HG03097 (cell line): ENCODE data around the gene GPC5.
A peak's percentile ranks its signal among the peaks of the same experiment; 100 is the strongest.
"Not testable (repeated sequence)": the region's sequence is repeated elsewhere in the genome, so short reads cannot be mapped to it uniquely, and the experiment has no call there.

Experiments
- ATAC-seq: cut with Tn5 transposase; IDR thresholded peaks from one replicate; pipeline ENCODE4 v1.9.1; 2021; ENCODE audit not compliant: unreplicated experiment, low FRiP score

GPC5 gene

DNA sequence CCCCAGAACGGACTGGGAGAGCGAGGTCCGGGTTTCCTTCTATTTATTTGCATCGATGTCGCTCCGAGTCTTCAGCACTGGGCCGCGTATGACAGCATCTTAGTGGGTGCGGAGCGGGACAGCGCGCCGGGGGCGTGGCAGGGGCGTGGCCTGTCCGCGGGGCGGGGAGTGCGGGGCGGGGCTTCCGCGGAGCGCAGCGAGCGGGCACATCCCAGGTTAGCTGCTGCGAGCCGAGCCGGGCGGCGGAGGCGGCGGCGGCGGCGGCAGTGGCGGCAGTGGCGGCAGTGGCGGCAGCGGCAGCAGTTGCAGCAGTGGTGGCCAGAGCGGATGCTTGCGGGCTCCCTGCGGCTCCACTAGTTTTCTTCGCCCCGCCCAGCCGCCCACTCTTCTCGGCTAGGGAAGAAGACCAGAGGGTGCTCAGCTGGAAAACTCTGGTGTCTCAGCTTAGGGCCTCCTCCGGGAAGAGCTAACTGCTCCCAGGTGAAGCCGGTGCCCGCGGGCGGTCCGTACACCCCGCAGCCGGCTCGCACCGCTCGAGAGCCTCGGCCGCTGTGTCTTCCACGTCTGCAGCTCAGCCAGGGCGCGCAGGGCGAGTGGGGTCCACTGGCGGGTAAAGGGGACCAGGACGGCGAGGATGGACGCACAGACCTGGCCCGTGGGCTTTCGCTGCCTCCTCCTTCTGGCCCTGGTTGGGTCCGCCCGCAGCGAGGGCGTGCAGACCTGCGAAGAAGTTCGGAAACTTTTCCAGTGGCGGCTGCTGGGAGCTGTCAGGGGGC is at the start of gene GPC5:
Gene GPC5, plus strand, starts transcription at position 209 of the 776 bp plus-strand sequence.
- peak; percentile 90 for ATAC-seq

DNA sequence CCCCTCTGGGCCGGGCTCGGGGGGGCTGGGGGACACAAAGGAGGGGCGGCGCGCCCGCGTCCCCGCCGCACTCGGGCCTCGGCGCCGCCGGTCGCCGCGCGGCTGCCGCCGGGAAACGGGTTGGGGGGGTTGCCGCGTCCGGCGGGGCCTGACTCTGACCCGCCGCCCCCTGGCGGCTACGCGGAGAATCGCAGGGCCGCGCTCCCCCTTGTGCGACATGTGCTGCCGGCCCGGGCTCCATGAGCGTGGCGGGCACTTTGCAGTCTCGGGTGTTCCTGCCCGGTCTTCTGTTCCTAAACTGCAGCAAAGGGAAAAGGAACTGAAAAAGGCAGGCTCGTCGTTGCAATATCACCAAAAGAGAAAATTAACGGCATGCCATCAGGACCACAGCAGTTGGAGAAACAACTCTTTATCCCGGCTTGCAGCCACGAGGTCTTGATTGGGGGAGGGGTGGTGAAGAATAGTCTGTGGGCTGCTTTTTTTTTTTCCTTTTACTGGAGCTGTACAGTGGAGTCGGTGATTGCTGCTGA is 49.5 kb upstream of the GPC5 start:
- ATAC-seq = peak; percentile 56

DNA sequence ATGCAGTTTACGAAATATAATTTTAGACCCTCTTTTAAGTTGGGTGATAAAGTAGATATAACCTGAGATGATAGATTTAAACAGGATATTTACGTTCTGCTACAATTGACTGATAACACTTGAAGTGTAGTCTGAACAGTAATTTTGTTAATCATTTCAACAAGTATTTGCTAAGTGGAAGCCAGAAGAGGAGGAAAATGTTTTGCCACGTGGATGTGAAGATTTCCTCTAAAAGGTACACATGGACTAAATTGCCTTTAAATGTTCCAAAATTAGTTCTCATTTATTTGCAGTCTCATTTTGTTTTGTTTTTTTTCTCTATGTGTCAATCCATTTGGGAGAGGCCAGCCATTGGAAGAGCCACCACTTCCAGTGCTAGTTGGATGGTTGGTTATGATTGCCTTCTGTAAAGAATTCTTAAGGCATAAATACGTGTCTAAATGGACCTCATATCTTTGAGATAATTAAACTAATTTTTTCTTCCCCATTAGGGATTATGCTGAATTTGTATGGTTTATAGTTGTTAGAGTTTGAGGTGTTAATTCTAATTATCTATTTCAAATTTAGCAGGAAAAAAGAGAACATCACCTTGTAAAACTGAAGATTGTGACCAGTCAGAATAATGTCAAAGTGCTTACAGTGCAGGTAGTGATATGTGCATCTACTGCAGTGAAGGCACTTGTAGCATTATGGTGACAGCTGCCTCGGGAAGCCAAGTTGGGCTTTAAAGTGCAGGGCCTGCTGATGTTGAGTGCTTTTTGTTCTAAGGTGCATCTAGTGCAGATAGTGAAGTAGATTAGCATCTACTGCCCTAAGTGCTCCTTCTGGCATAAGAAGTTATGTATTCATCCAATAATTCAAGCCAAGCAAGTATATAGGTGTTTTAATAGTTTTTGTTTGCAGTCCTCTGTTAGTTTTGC is 48.2 kb upstream of the GPC5 start:
- no peak for ATAC-seq

DNA sequence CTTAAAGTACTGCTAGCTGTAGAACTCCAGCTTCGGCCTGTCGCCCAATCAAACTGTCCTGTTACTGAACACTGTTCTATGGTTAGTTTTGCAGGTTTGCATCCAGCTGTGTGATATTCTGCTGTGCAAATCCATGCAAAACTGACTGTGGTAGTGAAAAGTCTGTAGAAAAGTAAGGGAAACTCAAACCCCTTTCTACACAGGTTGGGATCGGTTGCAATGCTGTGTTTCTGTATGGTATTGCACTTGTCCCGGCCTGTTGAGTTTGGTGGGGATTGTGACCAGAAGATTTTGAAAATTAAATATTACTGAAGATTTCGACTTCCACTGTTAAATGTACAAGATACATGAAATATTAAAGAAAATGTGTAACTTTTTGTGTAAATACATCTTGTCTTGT is 47.3 kb upstream of the GPC5 start:
- ATAC-seq = no peak

DNA sequence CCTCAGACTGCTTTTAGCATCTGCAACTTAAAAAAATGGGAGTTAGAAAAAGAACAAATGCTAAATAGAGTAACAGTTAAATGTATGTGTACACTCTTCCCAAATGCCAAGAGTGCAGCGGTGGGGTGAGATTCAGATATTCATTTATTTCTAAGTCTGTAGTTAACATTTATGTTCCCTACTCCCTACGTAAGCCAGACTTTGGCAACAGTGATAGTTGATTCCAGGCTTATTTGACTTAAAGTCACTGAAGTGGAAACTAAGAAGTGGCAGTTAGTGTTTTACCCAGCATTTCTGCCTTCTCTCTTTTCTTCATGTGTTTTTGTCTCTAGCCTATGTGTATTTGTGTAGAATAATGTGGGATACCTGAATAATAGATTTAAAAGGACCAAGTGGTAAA is 46.4 kb upstream of the GPC5 start:
- ATAC-seq = no peak

DNA sequence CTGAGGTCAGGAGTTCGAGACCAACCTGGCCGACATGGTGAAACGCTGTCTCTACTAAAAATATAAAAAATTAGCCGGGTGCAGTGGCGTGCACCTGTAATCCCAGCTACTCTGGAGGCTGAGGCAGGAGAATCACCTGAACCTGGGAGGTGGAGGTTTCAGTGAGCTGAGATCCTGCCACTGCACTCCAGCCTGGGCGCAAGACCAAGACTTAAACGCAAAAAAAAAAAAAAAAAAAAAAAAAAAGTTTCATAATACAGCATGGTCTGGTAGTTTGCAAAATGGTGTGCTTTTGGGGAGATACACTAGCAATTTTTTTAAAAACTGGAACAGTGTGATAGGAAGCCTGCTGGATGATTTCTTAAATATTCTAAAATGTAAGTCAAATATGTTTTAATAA is 45.5 kb upstream of the GPC5 start:
- ATAC-seq = not testable (repeated sequence)

DNA sequence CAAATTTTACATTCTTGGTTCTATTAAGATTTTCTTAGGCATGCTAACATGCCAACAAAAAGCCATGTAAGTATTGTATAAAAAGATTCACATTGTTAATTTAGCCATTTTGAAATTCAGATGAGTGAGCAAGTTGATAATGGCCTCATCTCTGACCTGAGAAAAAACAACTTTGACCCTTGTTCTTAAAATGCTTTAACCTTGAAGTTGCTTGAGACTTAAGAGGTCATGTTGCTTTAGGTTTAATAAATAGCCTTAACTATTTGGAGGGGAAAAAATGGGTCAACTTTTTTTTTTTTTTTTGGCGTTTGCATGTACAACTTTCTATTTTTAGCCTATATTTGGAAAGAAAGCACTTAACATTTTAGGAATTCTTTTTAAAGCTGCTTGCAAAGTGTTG is 44.9 kb upstream of the GPC5 start:
- no peak for ATAC-seq

DNA sequence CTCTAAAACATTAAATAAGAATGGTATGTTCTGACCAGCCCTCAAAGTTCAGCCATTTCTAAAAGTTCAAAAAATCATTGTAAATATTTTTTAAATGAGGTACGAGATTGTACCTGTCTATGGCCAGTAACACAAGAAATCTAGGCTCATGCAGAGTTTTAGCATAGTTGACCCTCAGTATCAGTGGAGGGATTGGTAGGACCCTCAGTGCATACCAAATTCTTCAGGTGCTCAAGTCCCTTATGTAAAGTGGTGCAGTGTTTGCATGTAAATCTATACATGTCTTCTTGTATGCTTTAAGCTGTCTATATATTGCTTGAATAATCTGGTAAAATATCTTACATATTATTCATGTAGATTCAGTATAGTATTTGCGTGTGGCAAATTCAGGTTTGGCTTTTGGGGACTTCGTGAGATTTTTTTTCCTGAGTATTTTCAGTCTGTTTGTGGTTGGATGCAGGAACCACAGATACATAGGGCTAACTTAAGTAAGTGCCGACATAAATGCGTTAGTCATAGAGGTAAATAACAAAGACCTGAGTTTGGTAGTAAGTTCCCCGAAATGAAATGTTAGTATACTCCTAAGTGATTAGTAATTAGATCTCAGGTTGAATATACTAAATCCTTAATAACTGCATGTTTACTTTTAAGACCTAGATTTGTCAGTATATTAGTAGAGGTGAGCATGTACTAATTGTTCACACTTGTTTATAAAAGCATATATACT is 43.2 kb upstream of the GPC5 start:
- no peak for ATAC-seq

DNA sequence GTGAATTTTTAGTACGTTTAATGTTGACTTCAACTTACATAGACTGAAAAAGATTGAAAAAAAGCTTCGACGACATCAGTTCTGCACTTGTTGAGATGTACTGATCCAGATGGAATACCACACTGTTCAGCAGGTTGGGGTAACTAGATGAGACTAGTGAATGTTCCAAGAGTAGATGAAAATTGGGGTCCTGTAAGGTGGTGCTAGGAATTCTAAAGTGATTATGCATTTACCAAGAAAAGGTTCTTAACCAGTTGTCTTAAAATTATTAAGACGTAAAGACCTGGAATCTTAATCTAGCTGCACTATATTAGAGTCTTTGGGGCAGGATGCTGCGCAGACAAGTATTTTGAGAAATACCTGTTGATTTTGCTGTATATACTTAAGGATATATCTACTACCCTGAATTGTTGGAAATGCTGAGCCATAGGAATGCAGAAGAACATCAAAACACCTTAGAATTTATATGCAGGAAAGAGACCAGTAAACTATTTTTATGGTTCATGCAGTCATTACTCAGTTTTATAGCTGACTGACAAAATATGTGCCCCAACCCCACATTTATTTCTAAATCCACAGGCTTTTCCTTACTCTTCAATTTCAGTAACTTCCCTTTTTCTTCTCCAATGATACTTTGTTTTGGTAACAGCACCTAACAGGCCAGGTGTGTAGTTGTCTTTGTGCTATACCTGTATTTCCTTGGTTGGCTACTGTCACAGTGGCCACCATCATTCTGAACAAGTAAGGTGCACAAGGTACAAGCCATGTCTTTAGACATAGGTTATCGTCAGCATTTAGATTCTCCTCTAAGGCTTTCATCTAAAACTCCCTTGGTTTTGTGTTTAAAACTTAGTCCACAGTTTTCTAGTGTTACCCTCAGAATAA is 42.4 kb upstream of the GPC5 start:
- no peak for ATAC-seq

DNA sequence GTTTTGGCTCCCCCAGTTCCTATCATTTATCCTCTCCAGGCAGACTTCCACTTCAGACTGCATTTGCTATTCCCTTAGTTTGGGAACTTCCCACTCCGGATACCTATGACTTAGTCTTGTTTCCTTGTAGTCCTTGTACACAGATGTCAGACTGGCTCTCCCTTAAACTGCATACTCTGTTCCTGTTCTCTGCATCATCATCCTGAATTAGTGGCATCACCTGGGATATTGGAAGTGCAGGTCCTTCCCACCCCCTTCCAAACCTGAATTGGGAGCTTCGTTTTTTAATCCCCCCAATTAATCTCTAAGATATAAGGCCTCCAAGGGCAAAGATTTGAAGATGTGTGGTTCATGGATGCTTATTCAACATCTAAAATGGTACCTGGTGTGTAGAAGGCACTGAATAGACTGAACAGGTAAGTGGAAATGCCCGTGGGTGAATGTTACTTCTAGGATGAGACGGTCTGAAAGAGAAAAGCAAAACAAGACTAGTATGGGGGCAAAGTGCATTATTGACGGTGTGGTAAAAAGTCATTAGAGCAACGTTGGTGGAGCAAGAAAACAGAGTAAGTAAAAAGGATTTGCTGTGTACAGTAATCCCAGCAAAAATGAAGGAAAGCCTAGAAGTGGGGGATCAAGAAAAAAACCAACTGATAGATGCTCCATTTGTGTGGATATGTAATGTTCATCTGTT is 41.4 kb upstream of the GPC5 start:
- no peak for ATAC-seq

DNA sequence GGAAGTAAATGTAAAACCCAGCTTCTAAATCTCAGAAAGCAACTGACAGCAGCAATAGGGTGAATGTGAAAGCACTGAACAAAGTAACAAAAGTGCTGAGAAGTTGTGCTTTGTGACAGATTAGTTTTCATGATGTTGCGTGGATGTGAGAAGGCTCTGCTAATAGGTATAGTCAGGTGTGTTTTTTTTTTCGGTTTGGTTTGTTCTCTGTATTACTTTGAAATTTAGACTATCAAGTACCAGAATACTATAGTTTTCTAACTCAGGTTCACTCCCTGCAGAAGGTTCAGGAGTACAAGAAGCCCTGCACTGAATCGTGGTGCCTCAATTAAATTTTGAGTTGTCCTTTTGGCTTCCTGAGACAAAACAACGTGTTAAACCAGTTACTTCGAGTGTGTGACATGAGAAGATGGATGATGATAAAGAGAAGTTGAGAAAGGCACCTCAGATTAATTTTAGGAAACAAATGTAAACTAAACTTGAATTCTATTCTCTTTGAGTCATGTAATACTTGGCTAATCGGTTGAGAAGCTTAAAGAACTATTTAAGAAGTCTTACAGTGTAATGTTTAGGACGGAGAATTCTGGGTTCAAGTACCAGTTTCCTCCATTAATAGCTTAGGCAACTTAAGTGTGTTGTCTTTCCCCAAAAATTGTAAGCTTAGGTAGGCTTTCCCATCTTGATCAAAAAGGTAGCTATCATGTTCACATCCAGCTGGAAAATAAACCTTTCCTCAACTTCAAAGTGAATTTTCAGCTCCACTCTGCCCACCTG is 40.6 kb upstream of the GPC5 start:
- ATAC-seq = no peak

DNA sequence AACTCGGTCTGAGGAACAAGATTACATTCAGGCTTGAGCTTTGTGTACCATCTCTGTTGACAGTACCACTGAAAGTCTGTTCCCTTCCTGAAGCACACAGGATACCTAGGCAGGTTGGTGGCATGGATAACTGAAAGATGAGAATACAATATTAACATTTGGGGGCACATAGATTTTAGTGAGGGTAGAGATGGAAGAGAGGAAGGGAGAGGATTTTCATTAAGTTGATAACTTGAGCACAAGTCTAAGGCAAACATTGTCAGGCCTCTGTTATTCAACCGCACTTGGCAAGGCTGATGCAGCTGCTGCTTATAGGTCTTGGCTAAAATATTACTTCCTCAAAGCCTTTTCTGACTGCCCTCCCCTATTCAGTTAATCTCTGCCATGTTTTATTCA is 40.0 kb upstream of the GPC5 start:
- ATAC-seq = no peak

DNA sequence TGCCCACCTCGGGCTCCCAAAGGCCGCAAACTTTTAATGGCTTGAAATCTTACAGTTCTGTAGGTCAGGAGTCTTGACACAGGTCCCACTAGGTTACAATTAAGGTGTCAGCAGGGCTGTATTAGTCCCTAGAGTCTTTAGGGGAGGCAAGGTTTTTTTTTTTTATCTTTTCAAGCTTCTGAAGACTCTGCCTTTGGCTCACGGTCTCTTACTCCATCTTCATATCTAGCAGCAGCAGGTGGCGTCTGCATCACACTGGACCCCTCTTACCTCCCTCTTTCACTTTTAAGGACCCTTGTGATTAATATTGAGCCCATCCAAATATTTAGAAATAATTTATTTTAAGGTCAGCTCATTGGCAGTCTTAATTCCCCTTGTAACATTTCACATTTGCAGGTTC is 39.3 kb upstream of the GPC5 start:
- ATAC-seq = no peak

DNA sequence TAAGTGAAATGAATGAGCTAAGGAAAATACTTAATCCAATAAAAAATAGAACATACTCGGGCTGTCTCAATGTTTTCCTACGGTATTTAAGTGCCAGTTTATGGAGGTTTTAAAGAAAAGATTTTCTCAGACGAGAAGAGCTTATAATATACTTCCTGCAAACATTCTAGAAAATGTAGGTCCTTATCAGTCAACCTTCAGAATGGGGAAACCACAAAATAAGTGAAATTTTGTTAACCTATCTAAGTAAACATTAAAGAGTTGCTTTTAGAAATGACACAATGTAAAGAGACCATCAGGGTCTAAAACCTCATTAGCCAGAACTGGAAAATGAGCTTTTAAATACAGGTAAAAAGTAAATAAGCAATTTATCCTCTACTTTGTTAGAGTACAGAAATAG is 38.8 kb upstream of the GPC5 start:
- no peak for ATAC-seq

DNA sequence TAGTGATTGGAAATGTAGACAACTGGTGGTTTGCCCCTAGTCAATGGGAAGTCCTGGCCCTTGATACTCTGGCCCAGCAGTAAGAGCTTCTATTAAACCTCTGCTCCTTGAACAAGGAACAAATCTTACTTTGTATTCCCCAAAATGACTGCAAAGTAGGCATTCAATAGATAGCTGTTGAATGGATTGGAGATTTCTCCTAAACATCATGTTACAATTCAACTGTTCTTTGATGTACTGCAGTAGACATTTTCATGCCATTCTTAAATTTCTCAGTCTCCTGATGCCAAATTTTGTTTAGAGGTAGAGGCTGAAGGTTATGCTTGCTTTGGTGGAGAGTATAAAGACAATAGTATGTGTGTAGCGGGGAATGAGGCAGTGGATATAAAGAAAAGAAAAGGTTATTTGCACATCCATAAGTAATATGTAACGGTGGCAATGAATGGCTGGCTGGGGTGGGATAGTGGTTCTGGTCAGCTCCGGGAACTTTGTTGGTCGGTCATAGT is 38.1 kb upstream of the GPC5 start:
- ATAC-seq = no peak

DNA sequence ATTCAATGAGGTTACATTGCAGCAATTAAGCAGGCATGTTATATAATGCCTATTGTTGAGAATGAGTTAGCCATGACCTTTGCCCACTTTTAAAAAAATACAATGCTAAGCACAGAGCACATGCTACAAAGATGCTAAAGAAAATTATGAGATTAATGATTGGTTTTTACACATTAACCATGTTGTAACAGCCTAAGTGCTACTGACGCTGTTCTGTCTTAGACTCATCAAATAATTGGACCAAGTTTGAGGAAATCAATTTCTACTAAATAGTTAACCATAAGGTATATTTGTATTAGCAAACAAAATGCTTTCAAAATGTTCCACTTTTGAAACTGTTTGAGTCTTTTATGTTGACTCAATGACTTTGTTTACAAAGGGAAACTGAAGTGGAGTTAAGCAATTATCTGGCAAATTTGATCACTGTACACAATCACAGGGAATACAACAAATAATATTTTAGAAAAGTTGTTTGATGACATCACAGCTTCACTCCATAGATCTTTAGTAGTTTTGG is 36.6 kb upstream of the GPC5 start:
- no peak for ATAC-seq

DNA sequence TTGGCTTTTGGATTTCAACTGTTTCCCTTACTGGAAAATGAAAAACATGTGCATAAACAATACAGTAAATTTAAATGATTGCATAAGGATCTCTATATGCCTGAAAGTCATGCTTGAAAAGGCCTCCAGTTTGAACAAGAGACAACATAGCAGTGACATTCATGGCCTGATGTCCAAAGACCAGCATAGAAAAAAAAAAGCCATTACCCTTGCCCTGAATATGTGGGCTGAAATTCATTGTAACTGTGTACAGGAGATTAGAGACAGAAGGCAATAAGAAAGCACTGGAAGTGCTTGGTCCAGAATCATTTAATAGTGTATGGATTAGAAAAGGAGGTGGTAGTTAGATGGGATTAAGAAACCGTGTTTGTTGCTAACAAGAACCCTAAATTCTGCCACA is 35.5 kb upstream of the GPC5 start:
- ATAC-seq = no peak

DNA sequence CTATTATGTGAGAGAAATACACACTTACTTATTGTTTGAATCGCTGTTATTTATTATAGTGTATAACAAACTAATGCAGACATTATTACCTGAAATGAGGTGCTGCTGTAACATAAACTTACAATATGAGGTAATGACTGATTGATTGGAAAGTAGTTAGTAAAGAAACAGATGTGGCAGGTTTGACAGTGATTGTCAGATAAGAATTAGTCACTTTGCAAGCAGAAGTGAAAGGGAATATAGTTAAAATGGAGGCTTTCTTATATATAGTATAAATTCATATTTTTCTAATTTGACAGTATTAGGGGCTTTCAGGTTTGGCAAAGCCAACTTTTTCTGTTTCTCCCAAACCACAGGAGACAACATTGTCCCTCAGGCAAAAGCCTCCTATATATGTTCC is 30.3 kb upstream of the GPC5 start:
- no peak for ATAC-seq
